Endothelial cell of umbilical vein (primary cell): Measurements from ENCODE around the gene PTPRE.

ENCODE experiments used
- CTCF ChIP-seq, 2 donors: IDR thresholded peaks; 1 replicate in 1 of 2; 2 replicates in 1 of 2; pipeline ENCODE4 v1.5.1; 2011; ENCODE audit warnings: low read length in 2 of 2, mild to moderate bottlenecking in 2 of 2, moderate library complexity in 2 of 2, control low read depth in 1 of 2, inconsistent platforms in 1 of 2, low read depth in 1 of 2; ENCODE audit not compliant: insufficient read depth in 1 of 2; ENCODE audit errors: extremely low read depth in 1 of 2
- EZH2 ChIP-seq: IDR thresholded peaks from 2 replicates; pipeline ENCODE4 v1.6.1; 2012; ENCODE audit warnings: borderline replicate concordance, low read depth, mild to moderate bottlenecking, moderate library complexity, low read length, inconsistent platforms; ENCODE audit not compliant: severe bottlenecking
- GATA2 ChIP-seq: IDR thresholded peaks from 2 replicates; pipeline ENCODE4 v1.7.0; 2011; ENCODE audit warnings: low read depth, mild to moderate bottlenecking, moderate library complexity, mixed read lengths, low read length; ENCODE audit not compliant: insufficient read length, insufficient read depth
- JUN ChIP-seq: IDR thresholded peaks from 2 replicates; pipeline ENCODE4 v1.6.1; 2011; ENCODE audit warnings: borderline replicate concordance, low read depth; ENCODE audit not compliant: insufficient read length, insufficient read depth
- MAX ChIP-seq: IDR thresholded peaks from 2 replicates; pipeline ENCODE4 v1.6.1; 2011; ENCODE audit not compliant: insufficient read depth, insufficient read length
- POLR2A ChIP-seq: IDR thresholded peaks from 2 replicates; pipeline ENCODE4 v1.6.1; 2012; ENCODE audit warnings: low read depth, mild to moderate bottlenecking, control low read depth, low read length
- POLR2AphosphoS5 ChIP-seq: IDR thresholded peaks from 2 replicates; pipeline ENCODE4 v1.6.1; 2012; ENCODE audit warnings: low read depth, mild to moderate bottlenecking, control low read depth, low read length, moderate library complexity; ENCODE audit not compliant: insufficient read depth

GRCh38 chr10:127869329-127869728 lies 37.6 kb upstream of the PTPRE start:
- TF ChIP-seq POLR2A (no peak), CTCF (IDR thresholded peaks at IDR 0.05; ENCODE audit: extremely low read depth in 1 of 2, insufficient read depth in 1 of 2, low read depth in 1 of 2, low read length in 2 of 2) (no peak), MAX (no peak), EZH2 (no peak), POLR2AphosphoS5 (no peak), GATA2 (no peak), JUN (no peak)
